ENCODE results near the gene STOX2.
A peak's percentile ranks its signal among the peaks of the same experiment; 100 is the strongest.
"Not testable (repeated sequence)": the region's sequence is repeated elsewhere in the genome, so short reads cannot be mapped to it uniquely, and the experiment has no call there.

The STOX2 gene

DNA sequence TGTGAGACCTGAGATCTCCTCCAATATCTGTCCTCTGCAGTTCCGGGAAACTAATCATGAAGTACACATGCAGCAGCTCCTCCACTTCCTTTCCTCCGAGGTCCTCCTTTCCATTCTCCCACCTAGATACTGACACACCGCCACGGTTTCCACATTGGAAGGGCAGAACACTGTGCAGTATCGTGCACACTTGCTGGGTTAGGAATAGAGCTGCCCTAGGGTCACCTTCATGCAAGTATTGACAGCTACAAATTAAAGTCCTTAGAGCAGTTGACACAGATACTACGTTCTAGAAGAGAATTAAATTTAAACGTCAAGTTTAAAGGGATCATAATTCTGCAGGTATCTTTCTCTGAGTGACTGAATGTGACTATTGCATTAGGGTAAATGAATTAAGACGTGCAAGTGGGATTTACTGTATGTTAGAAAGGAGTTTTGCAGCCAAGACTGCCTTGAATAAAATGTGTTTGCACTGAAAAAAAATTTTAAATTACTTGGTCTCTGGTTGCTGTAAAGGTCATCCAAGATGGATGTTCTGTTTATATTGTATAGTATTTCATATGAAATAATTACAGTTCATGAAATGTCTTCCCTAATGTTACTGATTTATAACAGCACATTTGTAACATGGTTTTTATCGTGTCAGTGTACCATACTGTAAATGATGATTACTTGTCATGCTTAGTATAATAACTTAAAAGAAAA lies 117.7 kb downstream of the STOX2 start:
- no peak for DNase-seq (ENCODE audit: low spot score)

DNA sequence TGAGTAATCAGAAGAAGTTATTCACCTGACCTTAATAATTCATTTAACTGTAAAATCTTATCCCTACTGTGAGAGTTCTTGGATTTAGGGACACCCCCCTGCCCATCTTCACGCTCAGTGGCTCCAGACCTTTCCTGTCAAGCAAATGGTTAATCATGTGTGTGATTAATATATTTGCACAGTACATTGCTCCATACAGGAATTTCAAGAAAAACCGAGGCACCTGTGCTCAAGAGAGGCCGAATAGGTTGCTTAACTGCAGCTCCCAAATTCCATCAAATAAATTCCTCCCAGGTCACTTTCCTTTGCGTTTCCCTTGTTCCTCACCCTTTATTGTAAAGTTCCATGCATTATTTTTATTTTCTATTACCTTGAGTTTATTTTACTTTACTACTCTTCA lies 119.5 kb downstream of the STOX2 start:
- DNase-seq (ENCODE audit: low spot score): no peak

DNA sequence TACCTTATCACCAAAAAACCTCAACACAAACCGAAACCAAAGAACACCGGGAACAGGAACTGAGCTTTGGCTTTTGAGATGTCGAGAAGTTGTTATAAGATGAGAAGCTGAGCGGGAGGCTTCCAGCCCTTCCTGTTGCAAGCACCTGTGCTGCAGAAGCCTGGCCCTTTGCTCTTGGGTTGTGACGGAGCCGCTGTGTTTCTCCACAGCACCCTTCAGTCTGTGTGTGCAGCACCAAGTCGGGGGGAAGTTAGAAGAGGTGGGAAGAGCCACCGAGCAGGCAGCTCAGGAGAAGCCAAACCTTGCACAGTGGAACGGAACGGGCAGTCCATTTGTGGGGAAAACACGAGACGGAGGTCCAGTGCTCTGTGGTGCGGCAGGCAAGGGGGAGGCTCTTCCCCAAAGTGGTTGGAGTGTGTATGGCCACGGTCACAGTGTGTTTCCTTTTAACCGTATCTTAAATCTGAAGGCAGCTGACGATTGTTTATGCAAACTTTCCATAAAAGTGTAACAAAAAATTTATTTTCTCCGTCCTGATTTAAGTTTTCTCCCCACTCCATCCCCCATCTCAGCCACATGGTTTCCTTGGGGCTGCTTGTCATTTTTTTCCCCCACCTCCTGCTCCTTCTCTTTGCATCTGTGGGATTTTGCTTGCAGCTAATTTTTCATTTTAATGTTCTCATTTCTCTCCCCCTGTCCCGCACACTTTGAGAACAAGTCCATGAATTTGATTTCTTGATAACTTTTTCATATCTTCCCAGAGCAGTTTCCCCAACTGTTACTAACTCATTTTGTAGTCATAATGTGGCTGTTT lies 123.7 kb downstream of the STOX2 start:
- peak; percentile 5 for DNase-seq (ENCODE audit: low spot score)

DNA sequence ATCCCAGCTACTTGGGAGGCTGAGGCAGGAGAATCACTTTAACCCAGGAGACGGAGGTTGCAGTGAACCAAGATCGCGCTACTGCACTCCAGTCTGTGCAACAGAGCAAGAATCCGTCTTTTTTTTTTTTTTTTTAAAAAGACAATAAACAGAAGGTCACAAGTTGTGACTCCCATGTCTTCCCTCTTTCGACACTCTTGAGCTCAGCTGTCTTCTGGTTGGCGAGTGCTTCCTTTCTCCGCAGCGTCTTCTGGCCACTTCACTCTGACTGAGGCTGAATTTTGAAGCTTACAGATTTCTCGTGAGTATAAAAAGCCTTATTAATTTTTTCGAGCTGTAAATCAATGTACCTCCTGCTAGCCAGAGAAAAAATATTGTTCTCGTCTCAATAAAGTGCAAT lies 124.9 kb downstream of the STOX2 start:
- no peak for DNase-seq (ENCODE audit: low spot score)

DNA sequence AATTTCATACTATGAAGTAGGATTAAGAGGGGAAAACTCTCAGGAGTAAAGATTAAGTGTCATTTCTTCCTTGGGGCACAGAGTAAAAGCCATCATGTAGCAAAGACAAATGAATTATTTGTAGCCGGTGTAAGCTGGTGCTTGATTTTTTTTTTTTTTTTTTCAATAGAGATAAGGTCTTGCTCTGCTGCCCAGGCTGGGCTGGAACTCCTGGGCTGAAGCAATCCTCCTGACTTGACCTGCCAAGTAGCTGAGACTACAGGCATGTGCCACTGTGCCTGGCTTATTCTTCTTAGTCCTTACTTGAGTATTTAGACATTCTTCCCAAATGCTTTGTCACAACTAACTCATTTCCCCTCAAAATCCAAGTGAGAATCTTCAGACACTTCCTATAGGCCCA lies 125.7 kb downstream of the STOX2 start:
- DNase-seq (ENCODE audit: low spot score): no peak

DNA sequence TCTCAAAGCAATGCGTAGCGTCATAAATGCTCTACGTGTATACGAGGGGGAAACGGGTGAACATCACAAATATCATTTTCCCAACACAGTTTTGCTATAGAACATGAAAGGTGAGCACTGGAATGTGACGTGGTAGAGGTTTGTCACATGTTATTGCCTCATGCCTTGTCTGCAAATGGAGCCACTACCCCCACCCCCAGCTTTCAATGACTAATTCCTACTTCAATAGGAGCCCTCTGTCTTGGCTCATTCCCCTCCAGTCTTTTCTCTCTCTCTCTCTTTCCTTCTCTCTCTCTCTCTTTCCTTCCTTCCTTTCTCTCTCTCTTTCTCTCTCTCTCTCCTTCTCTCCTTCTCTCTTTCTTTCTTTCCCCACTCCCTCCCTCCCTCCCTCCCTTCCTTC lies 127.0 kb downstream of the STOX2 start:
- no peak for DNase-seq (ENCODE audit: low spot score)

DNA sequence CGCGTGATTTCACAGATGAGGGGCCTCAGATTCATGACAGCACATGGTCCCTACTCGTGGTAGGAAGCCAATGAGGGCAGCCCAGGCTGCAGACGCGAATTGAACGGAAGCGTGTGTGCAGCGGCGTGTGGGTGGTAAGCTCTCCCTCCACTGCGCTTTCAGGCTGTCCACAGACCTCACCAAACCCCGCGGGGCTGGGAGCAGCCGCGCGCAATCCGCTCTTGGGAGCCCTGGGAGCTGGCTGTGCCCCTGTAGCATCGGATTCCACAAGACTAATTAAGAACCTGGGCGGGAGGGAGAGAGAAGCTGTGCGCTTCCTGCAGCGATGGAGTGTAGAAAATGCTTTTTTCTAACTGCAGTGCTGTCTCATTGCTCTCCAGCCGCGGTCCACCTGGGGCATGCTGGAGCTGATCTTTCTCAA lies 134.9 kb downstream of the STOX2 start:
- no peak for DNase-seq (ENCODE audit: low spot score)

DNA sequence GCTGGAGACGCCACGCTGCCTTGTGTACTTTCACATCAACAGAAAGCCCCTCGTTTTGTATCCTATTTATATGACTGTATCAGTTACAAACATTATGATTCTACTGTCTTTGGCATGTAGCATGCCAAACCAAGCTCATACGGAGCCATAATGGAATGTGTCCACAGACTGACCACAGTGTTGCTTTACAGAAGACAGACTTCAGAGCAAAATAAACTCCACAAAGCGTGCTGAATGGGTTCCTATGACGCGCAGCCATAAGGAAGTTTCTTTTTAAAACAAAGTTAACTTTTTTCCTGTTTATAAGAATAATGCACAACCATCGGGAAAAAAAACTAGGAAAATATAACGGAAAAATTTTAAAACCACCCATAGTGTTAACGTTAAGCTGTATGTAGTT lies 136.0 kb downstream of the STOX2 start:
- DNase-seq (ENCODE audit: low spot score): no peak

DNA sequence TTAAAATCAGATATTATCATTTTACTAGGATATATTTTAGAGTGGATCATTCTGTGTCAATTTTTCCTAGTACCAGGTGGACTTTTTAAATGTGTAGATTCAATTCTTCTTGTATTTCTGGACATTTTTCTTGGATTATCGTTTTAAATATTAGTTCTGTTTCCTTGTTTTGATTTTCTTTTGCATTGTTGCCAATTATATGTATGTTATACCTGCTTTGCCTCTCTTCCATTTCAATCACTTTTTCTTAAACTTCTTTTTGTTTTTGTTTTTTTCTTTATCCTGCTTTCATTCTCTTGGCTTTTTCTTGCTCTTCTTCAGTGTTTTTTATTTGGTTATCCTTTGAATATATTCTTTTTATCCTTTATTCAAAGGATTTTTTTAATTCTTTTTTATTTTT lies 141.0 kb downstream of the STOX2 start:
- DNase-seq (ENCODE audit: low spot score): no peak

DNA sequence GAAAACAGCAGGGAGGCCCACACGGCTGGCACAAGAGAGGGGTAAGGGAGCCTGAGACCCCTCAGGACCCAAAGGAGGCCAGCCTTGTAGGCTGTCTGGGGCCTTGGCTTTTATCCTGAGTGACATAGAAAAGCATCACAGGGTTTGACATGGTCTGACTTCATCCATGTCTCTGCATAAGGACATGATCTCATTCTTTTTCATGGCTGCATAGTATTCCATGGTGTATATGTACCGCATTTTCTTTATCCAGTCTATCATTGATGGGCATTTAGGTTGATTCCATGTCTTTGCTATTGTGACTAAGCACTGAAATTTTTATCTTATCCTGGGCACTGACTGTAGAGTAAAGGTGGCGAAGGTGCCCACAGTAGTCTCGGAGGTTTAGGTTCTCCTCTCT lies 146.2 kb downstream of the STOX2 start:
- DNase-seq (ENCODE audit: low spot score): not testable (repeated sequence)

DNA sequence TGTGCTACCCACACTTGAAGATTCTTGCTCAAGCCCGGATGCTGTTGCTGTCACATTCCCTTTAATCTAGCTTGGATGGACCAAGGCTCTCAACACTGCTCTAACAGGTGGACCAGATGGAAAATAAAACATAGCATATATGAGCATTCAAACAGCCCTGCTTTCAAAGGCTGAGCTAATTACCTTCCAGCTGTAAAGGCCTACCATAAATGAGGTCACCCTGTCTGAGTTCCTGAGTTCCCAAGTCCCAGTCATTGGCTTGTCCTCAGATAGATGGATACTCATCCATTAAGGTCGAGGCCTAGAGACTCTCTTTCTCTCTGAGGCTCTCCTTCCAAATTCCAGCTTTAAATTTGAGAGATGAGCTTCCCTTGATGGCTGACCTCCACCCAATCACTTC lies 147.5 kb downstream of the STOX2 start:
- no peak for DNase-seq (ENCODE audit: low spot score)

DNA sequence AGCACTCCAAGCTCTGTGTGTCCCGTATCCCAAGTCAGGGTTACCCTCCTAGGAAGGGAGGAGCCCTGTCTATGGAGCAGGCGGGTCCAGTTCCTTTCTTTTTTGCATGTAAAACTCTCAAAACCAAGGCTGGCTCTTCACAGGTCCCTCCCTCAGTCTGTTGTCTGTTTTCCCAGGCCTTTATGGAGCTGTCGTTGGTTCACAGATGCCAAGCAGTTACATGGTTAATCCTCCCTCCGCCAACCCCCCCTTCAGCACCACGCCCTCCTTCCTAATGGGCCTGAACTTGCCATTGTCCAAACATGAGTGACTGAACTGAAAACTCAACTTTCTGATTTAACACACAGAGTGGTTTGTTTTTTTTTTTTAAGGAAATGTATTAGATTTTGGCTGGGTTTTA lies 148.3 kb downstream of the STOX2 start:
- no peak for DNase-seq (ENCODE audit: low spot score)

DNA sequence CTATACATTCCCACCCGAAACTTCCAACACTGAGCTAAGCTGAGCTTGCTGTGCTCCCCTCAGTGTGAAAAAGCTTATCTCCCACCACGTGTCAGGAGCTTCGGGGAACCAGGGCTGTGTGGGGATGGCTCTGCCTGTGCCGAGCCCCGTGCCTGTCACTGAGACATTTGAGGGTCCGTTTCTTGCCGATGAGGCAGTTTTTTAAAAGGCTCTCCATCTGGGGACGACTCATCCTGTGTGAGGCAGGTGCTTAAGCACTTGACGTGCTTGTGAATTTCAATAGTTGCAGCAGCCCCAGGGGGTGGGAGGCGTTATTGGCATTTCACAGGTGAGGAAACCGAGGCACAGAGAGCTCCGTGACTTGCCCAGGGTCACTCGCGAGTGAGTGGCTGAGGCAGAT lies 151.8 kb downstream of the STOX2 start:
- DNase-seq (ENCODE audit: low spot score): no peak

DNA sequence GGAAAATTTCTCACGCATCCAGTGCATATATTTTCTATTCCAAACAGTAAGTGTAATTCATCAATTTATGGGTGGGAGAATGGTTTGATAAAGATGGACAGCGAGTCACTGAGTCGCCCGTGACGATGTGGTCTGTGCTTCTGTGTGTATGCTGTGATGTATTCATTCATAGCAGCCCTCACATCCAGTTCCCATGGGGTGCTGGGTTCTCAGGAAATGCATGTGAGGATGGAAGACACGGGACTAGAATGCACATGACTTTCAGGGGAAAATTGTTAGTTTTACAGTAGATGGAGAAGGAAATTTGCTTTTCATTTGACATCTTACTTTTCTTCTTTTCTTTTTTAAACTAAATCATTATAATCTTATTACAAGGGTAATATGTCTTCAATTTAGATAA lies 152.9 kb downstream of the STOX2 start:
- DNase-seq (ENCODE audit: low spot score): no peak

DNA sequence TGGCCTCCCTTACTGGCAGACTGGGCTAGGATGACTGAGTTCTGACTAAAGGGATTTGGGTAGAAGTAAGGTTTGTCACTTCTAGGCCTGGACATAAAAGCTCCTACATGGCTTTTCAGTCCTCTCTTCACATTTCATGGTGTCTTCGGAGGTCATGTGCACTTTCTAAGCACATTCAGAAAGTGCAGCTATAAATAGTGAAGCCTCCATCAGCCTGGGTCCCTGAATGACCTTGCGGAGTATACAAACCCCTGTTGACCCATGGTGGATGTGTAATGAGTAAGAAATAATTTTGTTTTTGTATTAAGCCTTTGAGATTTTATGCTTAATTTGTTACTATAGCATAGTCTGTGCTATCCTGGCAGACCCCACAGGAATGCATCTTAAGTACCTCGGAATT lies 154.0 kb downstream of the STOX2 start:
- DNase-seq (ENCODE audit: low spot score): no peak

DNA sequence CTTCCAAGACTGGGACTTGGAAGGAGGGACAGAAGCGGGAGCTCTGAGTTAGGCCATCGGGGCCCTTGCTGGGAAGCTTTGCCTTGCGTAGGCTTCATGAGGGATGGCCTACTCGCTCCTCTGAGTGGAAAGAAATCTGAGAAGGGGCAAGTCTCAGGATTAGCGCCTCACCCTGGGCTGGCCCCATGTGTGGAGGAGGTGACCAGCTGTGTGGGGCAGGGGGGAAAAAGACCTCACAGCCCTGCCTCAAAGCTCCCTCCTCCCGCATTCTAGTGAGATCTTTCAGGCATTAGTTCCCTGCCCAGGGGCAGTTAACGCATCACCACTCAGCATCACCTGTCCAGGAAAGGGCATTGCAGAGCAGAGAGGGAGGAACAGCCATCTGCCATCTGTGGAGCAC lies 156.5 kb downstream of the STOX2 start:
- DNase-seq (ENCODE audit: low spot score): no peak

DNA sequence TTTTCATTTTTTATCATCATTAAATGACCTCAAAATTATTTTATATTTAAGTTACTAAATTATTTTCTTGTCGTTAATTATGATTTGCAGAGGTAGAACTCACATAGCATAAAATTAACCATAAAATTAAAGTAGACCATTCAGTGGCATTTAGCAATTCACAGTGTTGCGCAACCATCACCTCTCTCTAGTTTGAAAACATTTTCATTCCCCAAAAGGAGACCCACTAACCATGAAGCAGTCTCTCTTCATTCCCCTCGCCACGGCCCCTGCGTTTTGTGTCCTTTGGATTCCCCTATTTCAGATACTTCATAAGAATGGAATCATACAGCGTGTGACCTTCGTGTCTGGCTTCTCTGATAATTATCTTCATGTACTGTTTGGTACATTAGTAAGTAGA lies 157.7 kb downstream of the STOX2 start:
- DNase-seq (ENCODE audit: low spot score): no peak

DNA sequence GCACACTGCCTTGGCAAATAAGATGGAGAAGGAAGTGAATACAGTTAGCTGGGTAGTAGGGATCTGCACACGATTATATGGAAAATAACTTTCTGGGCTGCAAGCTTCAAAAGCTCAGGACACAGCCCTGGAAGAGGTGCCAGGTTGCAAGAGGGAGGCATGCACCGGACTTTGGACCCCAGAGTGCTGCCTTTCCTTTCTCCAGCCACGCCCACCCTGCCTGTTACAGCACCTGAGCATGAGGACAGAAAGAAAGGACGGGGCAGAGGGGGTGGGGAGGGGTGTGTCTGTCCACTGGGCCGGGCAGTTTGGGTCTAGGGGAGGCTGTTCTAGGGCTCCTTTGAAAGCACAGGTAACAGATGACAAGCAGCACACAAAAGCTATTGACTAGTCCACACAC lies 159.8 kb downstream of the STOX2 start:
- no peak for DNase-seq (ENCODE audit: low spot score)

DNA sequence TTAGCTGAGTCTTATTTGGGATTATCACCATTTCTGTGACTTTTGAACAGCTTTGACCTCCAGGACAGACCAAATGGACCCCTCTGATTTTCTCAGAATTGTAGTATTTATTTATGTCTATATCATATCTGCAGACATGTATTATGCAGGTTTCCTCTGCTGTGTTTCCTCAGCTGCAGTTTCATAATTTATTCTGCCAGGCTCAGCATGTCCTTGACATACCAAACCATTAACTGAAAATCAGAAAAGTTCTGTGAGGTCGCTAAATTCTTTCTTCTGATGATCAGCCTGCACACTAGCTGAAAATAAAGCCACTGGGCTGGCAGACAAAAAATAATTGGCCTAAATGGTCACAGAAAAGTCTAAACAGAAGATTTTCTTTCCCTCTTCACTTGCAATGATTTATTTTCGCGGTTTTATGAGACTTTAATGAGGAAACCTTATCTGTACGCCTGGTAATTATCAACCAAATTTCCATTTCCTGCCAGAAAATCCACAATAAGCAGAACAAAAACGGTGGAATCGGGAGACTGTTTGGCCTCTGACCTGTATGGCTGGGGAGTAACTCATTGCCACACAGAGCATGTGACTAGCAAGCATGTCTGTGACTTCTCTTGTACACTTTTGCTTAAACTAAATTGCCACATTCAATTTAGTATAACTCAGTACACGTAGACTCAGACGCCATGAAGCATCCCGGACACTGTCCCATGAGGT lies 161.6 kb downstream of the STOX2 start:
- no peak for DNase-seq (ENCODE audit: low spot score)

DNA sequence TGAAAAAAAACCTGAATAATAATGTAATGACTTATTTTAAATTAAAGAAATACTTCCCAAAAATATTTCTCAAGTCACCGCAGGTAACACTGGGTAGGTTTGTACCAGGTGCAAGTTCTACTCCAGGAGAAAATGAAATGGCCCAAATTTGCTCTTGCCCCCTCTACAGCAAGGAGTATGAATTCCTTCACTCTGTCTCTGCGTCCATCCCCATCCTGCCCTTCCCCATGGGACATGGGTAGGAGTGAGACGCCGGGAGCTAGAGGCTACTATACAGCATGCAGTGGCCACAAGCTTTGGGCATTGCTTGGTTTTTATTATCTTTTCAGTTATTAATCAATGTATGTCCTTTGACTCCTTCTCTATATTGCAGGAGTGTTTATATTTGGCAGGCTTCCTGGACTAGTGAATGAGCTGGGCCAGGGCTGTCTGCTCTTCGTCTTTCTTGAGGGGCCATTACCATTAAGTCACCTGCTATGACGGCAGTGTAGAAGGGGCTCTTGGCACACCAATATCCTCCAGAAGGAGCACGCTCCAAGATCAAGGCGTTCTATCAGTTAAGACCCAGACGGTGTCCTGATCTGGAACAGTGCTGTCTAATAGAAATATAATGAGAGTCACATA lies 162.9 kb downstream of the STOX2 start:
- DNase-seq (ENCODE audit: low spot score): no peak
